HG02943 (cell line): ENCODE measurements around the gene GALNT18.

Experiments used
- ATAC-seq: cut with Tn5 transposase; IDR thresholded peaks from one replicate; pipeline ENCODE4 v1.9.1; 2021; ENCODE audit warnings: mild to moderate bottlenecking, low read depth, moderate library complexity; ENCODE audit not compliant: unreplicated experiment

GALNT18 gene

GRCh38 chr11:11262171-11262920 is 359.5 kb downstream of the GALNT18 start:
- no peak for ATAC-seq

DNA sequence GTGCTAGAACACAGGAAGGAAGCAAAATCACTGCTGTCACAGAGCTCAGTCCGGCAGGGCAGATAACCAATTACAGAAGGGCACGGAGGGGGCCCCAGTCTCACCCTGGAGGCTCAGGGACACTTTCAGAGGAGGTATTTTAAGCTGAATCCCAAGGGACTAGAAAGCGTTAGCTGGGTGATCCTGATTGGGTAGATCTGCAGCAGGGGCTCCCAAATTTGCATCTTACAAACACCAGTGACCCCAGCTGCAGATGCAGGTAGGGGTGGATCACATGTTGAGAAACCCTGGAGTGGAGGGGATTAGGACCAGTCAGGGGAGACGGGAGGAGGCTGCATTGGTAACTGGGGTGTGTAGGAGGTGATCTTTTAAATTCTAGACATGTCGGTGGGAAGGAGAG is 360.2 kb downstream of the GALNT18 start:
- peak; percentile 53 for ATAC-seq

DNA sequence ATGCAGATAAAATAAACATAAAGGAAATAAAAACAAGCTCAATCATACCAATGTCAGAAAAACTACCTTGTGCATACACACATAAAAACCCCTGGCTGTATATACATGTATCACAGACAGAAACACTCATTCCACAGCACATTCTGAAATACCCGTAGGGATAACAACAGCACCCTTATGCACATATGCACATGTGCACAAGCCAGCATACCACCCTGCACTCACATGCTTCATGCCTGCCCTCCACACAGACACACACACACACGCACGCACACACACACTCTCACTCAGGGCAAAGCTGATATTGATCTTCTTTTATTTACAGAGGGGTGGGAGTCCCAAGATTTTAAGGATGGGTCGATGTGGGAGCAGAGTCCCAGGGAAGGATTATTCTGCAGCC is 360.9 kb downstream of the GALNT18 start:
- ATAC-seq = no peak

DNA sequence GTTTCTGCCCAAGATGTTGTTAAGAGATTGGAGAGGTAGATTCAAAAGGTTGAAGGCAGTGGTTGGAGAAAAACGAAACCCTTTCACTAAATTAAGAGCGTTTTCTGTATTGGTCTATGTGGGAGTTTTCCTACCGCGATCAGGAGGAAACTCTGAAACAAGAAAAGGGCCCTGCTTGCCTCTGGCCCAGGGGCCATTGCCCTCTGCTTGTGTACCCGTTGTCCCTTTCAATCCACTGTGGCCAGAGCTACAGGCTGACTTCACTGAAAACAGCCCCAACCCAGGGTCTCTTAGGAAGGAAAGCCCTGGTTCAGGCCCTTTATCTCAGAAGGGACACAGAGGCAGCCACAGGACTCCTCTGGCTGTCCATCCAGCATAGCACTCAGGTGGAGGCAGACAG is 367.8 kb downstream of the GALNT18 start:
- ATAC-seq = no peak

DNA sequence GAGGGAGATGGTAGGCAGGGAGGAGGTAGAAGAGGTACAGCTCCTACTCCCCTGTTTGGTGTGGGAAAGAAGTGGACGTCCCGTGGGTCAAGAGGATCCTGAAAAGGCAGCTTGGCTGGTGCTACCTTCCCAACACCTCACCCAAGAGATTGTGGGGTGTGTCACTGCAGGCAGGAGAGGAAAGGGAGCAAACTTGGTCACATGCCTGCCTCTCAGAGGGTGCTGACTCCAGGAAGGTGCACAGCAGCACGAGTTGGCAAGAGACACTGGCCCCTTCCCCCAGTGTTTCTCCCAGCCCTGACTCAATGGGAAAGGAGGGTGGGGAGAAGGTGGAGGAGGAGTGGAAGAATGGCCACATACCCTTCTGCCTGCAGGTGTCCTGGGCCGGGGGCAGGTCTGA is 368.3 kb downstream of the GALNT18 start:
- ATAC-seq = no peak

DNA sequence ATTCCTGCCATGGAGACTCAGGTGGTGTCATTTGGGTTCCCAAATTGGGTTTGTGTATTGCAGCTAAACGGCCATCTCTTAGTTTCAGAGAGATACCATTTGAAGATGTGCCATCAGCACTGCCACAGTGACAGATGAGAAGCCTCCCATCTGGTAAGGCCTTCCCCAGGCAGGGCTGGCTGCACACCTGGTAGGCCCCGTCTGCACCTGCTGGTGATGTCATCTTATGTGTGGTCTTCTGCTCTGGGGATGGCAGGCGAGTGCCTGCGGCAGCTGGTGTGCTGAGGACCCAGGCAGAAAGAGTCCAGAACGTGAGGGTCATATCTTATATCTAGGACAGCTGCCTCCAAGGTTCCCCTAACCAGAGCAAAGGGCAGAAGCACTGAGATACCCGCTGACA is 369.4 kb downstream of the GALNT18 start:
- no peak for ATAC-seq

GRCh38 chr11:11251394-11251970 is 370.3 kb downstream of the GALNT18 start:
- ATAC-seq = no peak

GRCh38 chr11:11250470-11250869 is 371.3 kb downstream of the GALNT18 start:
- ATAC-seq = no peak

DNA sequence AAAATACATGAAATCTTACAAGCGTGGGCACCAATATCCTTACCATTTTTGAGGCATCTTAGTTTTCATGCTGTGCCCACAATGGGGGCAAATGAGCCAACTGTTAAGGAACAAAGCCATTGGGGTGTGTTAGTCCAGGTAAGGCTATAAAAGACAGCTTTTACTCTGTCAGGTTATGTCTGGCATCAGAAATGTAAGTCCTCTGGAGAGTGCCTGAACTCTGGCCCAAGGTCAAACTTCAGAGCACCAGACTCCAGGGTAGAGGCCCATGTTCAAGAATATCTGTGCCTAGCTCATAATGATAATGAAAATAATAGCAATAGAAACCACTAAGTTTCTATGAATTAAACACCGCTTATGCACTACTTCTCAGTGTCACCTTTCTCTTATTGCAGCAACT is 374.2 kb downstream of the GALNT18 start:
- no peak for ATAC-seq

- no peak for ATAC-seq
Measured at GRCh38 chr11:11247086-11247485, 374.7 kb downstream of the GALNT18 start.

DNA sequence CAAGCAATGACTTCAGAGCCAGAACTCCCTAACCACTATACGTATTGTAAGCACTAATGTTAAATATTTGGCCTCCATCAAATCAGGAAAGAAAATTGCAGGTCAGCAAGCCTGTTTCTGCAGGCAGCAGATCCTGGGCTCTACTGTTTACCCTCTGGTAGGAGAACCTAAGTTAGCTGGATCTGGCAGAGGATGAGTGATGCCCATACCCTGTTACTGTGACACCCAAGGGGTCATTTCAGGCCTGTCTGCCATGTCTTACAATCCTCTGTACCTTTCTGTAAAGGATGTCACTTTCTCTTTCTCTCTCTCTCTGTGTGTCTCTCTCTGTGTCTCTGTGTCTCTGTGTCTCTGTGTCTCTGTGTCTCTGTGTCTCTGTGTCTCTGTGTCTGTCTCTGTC is 375.6 kb downstream of the GALNT18 start:
- ATAC-seq = no peak

DNA sequence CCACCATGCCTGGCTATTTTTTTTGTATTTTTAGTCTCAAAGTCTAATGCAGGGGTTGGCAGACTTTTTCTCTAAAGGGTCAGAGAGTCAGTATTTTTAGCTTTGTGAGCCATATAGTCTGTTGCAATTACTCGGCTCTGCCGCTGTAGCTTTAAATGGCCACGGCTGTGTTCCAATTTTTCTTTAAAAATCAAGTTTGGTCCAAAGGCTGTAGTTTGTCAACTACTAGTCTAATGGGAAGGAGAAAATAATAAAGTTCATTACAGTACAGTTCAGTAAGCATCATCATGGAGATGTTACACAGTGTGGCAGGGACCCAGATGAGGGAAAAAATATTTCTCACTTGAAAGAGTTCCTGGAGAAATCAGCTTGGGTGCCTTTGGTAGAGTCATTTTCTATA is 376.4 kb downstream of the GALNT18 start:
- ATAC-seq = no peak

GRCh38 chr11:11244470-11245080 is 377.2 kb downstream of the GALNT18 start:
- ATAC-seq = no peak

DNA sequence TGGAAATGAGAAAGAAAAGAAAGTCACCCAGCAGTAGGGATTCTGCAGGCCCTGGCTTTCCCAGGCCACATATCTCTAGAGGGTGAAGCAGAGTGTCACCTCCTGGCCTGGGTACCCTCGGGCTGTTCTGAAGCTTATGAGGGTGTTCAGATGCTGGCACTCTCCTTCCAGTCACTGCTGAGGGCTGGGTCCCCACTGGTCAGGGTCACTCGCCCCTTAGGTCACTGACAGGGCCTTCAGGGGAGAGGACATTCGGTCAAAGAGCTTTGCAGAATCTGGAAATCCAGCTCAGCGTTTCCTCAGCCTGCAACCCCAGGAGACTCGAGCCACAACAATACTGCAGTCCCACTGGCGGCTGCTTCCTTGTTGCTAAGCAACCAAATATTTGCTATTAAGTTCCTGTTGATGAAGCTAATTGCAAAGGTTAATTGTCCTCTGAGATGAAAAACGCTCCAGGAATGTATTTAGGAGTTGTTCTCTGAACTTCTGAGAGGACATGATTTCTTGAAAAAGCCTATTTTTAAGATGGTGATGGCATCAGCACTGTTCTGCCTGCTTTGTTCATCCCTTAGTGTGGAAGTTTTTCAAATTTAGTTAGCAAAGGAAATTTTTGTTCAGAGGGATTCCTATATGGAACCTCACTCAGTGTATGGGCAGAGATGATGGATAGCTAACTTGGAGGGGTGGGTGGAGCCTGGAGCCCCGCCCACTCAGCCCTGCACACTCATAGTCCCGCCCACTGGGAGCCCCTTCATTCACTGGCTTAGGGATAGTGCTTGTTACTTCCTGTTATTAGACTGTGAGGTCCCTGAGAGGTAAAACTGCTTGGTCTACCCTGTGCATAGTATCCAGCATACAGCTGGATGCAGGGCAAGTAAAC is 378.0 kb downstream of the GALNT18 start:
- ATAC-seq = no peak

GRCh38 chr11:11243209-11243589 is 378.6 kb downstream of the GALNT18 start:
- ATAC-seq = no peak

- ATAC-seq = no peak
Measured at GRCh38 chr11:11241284-11241683, 380.5 kb downstream of the GALNT18 start.

DNA sequence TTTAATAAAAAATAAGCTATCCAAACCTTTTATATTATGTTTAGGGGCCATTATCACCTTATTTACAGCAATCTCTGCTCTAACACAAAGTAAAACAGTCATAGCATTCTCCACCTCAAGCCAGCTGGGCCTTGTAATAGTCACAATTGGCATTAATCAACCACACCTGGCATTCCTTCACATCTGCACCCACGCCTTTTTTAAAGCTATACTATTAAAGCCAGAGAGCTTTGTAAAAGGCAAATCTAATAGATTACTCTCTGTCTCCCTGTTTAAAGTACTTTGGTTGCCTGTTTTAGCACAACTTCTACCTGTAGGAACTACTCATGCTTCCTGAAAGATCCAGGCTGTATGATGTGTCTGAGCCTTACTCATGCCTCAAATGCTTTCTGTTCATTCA is 381.8 kb downstream of the GALNT18 start:
- ATAC-seq = no peak

- ATAC-seq = no peak
Measured at GRCh38 chr11:11237070-11237832, 384.6 kb downstream of the GALNT18 start.

GRCh38 chr11:11236498-11237059 is 385.2 kb downstream of the GALNT18 start:
- ATAC-seq = no peak

DNA sequence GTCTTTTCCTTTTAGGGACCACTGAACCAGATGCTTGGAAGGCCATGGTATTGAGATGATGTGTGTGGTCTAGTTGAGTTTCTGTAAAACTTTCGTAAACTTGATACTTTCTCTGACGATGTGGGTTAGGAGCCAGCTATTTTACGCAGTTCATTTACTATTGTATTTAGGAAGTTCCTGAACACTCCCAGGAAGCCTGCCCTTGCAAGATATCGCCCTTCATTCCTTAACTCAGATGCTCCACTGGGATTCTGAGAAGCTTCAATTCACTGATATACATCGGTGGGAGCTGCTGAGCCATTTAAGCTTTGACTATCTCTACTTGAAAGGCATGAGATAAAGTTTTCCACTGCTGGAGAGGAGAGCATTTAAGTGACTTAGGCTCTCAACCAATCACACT is 390.0 kb downstream of the GALNT18 start:
- no peak for ATAC-seq
